GM10248 (cell line): ENCODE measurements around the gene SLC51B.

Experiments used
- CTCF ChIA-PET: fragments of 300-600 bp; sonication (Branson Sonifier 250); formaldehyde crosslinking; extraction: SDS; loops from one replicate; lab custom pipeline; 2021; ENCODE audit warnings: antibody characterized with exemption; lab: Yijun Ruan, JAX
- POLR2A ChIA-PET: fragments of 350-650 bp; sonication (Branson Sonifier 250); formaldehyde crosslinking; extraction: SDS; loops from one replicate; lab custom pipeline; 2020; ENCODE audit warnings: antibody characterized with exemption; lab: Yijun Ruan, JAX
- DNase-seq: peaks from one replicate; pipeline ENCODE4 v3.0.0; 2012; ENCODE audit errors: extremely low spot score
- TF ChIP-seq, protein P1 (sequence below): IDR thresholded peaks from 2 replicates; pipeline ENCODE4 v1.5.1; 2012; ENCODE audit warnings: mild to moderate bottlenecking, low read depth; ENCODE audit errors: extremely low read depth, missing control alignments, control extremely low read depth

The SLC51B gene

DNA sequence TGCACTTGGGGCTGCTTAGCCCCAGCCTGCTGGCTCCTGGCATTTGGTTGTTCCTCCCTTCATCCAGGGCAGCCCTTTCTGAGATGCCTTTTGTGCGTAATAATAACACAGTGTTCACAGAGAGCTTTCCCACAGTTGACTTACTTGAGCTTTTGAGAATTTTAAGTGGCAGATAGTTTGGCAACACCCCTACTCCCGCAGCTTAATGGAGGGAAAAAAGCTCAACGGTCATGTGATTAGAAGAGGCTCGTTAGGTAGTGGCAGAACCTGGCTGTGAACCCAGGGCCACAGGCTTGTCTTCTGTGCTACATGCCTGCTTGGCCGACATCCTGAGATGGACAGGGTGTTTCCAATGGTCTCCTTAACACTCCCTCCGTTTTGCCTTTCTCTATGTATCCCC is 36.1 kb downstream of the SLC51B start:
- ChIA-PET CTCF (interaction anchor here (1.1 kb wide), 2 partner anchors 39 to 48 kb away, joined by 3 to 4 read pairs; no protein-coding TSS in a partner anchor), POLR2A (no interaction called here)
- no peak for DNase-seq
- TF ChIP-seq, protein P1, sequence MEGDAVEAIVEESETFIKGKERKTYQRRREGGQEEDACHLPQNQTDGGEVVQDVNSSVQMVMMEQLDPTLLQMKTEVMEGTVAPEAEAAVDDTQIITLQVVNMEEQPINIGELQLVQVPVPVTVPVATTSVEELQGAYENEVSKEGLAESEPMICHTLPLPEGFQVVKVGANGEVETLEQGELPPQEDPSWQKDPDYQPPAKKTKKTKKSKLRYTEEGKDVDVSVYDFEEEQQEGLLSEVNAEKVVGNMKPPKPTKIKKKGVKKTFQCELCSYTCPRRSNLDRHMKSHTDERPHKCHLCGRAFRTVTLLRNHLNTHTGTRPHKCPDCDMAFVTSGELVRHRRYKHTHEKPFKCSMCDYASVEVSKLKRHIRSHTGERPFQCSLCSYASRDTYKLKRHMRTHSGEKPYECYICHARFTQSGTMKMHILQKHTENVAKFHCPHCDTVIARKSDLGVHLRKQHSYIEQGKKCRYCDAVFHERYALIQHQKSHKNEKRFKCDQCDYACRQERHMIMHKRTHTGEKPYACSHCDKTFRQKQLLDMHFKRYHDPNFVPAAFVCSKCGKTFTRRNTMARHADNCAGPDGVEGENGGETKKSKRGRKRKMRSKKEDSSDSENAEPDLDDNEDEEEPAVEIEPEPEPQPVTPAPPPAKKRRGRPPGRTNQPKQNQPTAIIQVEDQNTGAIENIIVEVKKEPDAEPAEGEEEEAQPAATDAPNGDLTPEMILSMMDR, result no peak

GRCh38 chr15:65081758-65082157 is 36.6 kb downstream of the SLC51B start:
- no peak for DNase-seq
- ChIA-PET CTCF (interaction anchor here (1.1 kb wide), 2 partner anchors 39 to 48 kb away, joined by 3 to 4 read pairs; no protein-coding TSS in a partner anchor), POLR2A (no interaction called here)
- TF ChIP-seq, protein P1, result no peak

- TF ChIP-seq, protein P1, result no peak
- ChIA-PET CTCF (interaction anchor here (1.0 to 1.6 kb wide), 2 partner anchors 13 to 28 kb away, joined by 5 to 7 read pairs; no protein-coding TSS in a partner anchor), POLR2A (no interaction called here)
- DNase-seq, result no peak
Observed at GRCh38 chr15:65082303-65082953, 37.2 kb downstream of the SLC51B start.

- TF ChIP-seq, protein P1, result no peak
- ChIA-PET CTCF (interaction anchor here (1.0 to 1.6 kb wide), 3 partner anchors 13 to 41 kb away, joined by 3 to 7 read pairs (median 5); no protein-coding TSS in a partner anchor), POLR2A (no interaction called here)
- no peak for DNase-seq
Observed at GRCh38 chr15:65083262-65083701, 38.1 kb downstream of the SLC51B start.

GRCh38 chr15:65084500-65085206 is 39.5 kb downstream of the SLC51B start:
- CTCF ChIA-PET, result interaction anchor here (1.0 to 3.2 kb wide), 6 partner anchors 16 to 51 kb away, joined by 3 to 17 read pairs (median 8); no protein-coding TSS in a partner anchor
- POLR2A ChIA-PET, result no interaction called here
- DNase-seq, result no peak
- TF ChIP-seq, protein P1, result no peak

GRCh38 chr15:65085207-65085753 is 40.1 kb downstream of the SLC51B start:
- no peak for DNase-seq
- TF ChIP-seq, protein P1, result no peak
- CTCF ChIA-PET, result interaction anchor here (1.0 to 3.2 kb wide), 5 partner anchors 16 to 51 kb away, joined by 3 to 17 read pairs (median 9); no protein-coding TSS in a partner anchor
- POLR2A ChIA-PET, result no interaction called here
